Prostate gland (tissue), 2 donors: ENCODE results near the gene RAVER1.

Experiments
- POLR2A ChIP-seq: fragments of 450-650 bp; IDR thresholded peaks from one replicate; pipeline ENCODE4 v1.6.1; 2016; ENCODE audit warnings: antibody characterized with exemption, mild to moderate bottlenecking
- TF ChIP-seq, protein P1 (sequence below), 4 experiments: fragments of 200-600 bp in 2 of 4; fragments of 450-650 bp in 2 of 4; sonication (generic) in 2 of 4; IDR thresholded peaks; 1 replicate in 3 of 4; 2 replicates in 1 of 4; pipeline ENCODE4 v1.5.1; 2016 to 2019; ENCODE audit warnings: antibody characterized with exemption in 4 of 4, mild to moderate bottlenecking in 2 of 4, moderate library complexity in 2 of 4

DNA sequence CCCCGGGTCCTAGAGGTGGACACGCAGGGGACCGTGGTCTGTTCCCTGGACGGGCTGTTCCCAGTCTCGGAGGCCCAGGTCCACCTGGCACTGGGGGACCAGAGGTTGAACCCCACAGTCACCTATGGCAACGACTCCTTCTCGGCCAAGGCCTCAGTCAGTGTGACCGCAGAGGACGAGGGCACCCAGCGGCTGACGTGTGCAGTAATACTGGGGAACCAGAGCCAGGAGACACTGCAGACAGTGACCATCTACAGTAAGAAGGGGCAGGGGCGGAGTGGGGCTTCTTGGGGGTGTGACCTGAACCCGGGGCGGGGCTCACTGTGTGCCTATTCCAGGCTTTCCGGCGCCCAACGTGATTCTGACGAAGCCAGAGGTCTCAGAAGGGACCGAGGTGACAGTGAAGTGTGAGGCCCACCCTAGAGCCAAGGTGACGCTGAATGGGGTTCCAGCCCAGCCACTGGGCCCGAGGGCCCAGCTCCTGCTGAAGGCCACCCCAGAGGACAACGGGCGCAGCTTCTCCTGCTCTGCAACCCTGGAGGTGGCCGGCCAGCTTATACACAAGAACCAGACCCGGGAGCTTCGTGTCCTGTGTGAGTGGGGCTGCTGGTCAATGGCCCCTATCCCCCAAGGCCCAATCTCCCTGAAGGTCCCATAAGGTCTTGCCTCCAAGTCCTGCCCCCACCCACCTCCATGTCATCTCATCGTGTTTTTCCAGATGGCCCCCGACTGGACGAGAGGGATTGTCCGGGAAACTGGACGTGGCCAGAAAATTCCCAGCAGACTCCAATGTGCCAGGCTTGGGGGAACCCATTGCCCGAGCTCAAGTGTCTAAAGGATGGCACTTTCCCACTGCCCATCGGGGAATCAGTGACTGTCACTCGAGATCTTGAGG lies 49.0 kb downstream of the RAVER1 start:
- TF ChIP-seq, protein P1, sequence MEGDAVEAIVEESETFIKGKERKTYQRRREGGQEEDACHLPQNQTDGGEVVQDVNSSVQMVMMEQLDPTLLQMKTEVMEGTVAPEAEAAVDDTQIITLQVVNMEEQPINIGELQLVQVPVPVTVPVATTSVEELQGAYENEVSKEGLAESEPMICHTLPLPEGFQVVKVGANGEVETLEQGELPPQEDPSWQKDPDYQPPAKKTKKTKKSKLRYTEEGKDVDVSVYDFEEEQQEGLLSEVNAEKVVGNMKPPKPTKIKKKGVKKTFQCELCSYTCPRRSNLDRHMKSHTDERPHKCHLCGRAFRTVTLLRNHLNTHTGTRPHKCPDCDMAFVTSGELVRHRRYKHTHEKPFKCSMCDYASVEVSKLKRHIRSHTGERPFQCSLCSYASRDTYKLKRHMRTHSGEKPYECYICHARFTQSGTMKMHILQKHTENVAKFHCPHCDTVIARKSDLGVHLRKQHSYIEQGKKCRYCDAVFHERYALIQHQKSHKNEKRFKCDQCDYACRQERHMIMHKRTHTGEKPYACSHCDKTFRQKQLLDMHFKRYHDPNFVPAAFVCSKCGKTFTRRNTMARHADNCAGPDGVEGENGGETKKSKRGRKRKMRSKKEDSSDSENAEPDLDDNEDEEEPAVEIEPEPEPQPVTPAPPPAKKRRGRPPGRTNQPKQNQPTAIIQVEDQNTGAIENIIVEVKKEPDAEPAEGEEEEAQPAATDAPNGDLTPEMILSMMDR (IDR thresholded peaks at IDR 0.05) = no peak
- TF ChIP-seq POLR2A = no peak
